ENCODE results near the gene LYSMD1. TPM values are rescaled to one million over a fixed set of nuclear protein-coding genes. Genes with fewer than 3 reads are reported as not detected.
"Not testable (repeated sequence)": the region's sequence is repeated elsewhere in the genome, so short reads cannot be mapped to it uniquely, and the experiment has no call there.

The LYSMD1 gene
- total RNA-seq, 1 experiment from 2014 or later: 6.7 TPM

DNA sequence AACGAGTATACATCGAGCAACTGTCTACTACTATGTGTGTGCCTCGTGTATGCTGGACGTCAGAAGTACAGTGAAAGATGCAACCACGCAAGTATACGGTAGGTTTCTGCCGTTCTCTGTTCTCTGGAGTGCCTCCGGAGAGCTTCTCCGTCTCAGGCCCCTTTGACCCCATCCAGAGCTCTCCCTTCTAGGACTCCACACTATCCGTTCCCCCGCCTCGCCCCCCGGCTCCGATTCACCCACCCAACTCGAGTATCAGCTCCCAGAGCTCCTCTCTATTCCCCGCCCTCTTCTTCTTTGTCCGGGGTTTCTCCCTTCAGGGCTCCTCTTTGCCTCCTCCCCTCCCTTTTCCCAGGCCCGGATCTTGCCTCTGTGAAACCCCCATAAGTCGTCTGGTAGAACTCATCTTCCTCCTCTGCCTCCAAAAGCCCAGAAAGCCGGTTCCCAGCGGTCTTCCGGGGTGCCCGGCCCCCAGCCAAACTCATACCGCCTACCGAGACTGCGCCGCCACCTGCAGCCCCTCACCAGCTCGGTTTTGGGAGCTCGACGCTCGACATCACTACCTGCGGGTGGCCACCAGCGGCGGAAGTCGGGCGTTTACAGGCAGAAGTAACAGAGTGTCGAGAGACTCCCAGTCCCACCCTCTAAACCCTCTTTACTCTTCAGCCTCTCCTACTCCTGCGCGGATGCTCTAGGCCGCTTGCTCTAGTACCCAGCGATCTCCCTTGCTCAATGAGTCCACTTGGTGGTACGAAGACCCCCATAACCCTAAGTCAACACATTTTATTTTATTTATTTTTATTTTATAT lies 24.1 kb upstream of the LYSMD1 start, which contains the start of gene VPS72:
Gene VPS72 (minus strand): TSS at position 561 of the 809 bp plus-strand sequence. CDS start 76 bp downstream, at position 485.
- Histone ChIP-seq H2AK5ac (ENCODE audit: insufficient read length, low read length) (no peak within 1 kb of the TSS), H3K4me1 (ENCODE audit: insufficient read depth, low read length) (no peaks in the 10 kb centered on the region), H3K23me2 (ENCODE audit: insufficient read length, low read depth, low read length, poor library complexity, severe bottlenecking) (peaks cover 4% of the 10 kb centered on the region), H3K9me3 (ENCODE audit: control insufficient read depth, low read depth, low read length) (no peaks in the 10 kb centered on the region), H3K79me1 (ENCODE audit: insufficient read depth, low read depth, low read length, poor library complexity, severe bottlenecking) (no peaks in the 10 kb centered on the region), H3K14ac (ENCODE audit: insufficient read depth, low read length) (peak within 1 kb of the TSS; percentile 92), H3K27ac (ENCODE audit: insufficient read length, low read depth, low read length) (no peak within 1 kb of the TSS), H4K20me1 (ENCODE audit: control insufficient read depth, insufficient read depth, insufficient read length) (no peaks in the 10 kb centered on the region), H2BK12ac (ENCODE audit: insufficient read length, low read depth, low read length) (no peak within 1 kb of the TSS), H2AFZ (ENCODE audit: low read length) (no peak within 1 kb of the TSS), H3K56ac (ENCODE audit: insufficient read length, low read depth, low read length) (no peak within 1 kb of the TSS), H2BK15ac (ENCODE audit: low read depth, low read length) (no peak within 1 kb of the TSS), H2BK20ac (ENCODE audit: low read depth, low read length, poor library complexity, severe bottlenecking) (no peak within 1 kb of the TSS), H3K9ac (ENCODE audit: extremely low read depth, insufficient read length, low read length) (peak within 1 kb of the TSS; percentile 95), H3K79me2 (ENCODE audit: insufficient read depth, low read length) (peaks cover 13% of the 10 kb centered on the region; the same call in 1 of the 2 replicates), H2BK5ac (ENCODE audit: insufficient read length, low read length) (peak within 1 kb of the TSS; percentile 28), H4K91ac (ENCODE audit: insufficient read length, low read depth, low read length) (no peak within 1 kb of the TSS), H2BK120ac (ENCODE audit: low read depth, low read length, poor library complexity, severe bottlenecking) (no peak within 1 kb of the TSS), H3K4me2 (ENCODE audit: insufficient read depth, insufficient read length, low read length) (peak within 1 kb of the TSS; percentile 92), H3T11ph (ENCODE audit: low read length) (no peak within 1 kb of the TSS), H3K18ac (ENCODE audit: insufficient read length, low read depth, low read length) (peak within 1 kb of the TSS; percentile 90), H3K23ac (ENCODE audit: insufficient read length, low read depth, low read length) (no peak within 1 kb of the TSS), H3K27me3 (ENCODE audit: insufficient read depth, low read length) (no peaks in the 10 kb centered on the region), H3K4ac (ENCODE audit: low read depth, low read length) (no peak within 1 kb of the TSS), H4K8ac (replicated peaks; ENCODE audit: insufficient read length, low read depth, low read length) (no peak within 1 kb of the TSS), H4K5ac (ENCODE audit: insufficient read length, low read depth, low read length) (peak within 1 kb of the TSS; percentile 34)
- no CpG with 5 or more reads among the region's 42 CpGs for WGBS (ENCODE audit: extremely low coverage, insufficient read length, low lambda C conversion rate)
- peaks cover 6 to 13% of the 10 kb centered on the region in 2 experiments for H3K4me1 Mint-ChIP-seq
- DNase-seq: peak; percentile 91
- TF ChIP-seq, protein P1, sequence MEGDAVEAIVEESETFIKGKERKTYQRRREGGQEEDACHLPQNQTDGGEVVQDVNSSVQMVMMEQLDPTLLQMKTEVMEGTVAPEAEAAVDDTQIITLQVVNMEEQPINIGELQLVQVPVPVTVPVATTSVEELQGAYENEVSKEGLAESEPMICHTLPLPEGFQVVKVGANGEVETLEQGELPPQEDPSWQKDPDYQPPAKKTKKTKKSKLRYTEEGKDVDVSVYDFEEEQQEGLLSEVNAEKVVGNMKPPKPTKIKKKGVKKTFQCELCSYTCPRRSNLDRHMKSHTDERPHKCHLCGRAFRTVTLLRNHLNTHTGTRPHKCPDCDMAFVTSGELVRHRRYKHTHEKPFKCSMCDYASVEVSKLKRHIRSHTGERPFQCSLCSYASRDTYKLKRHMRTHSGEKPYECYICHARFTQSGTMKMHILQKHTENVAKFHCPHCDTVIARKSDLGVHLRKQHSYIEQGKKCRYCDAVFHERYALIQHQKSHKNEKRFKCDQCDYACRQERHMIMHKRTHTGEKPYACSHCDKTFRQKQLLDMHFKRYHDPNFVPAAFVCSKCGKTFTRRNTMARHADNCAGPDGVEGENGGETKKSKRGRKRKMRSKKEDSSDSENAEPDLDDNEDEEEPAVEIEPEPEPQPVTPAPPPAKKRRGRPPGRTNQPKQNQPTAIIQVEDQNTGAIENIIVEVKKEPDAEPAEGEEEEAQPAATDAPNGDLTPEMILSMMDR (conservative IDR thresholded peaks at IDR 0.05): no peak
- H3K9me3 Mint-ChIP-seq: no peaks in the 10 kb centered on the region; a peak in 1 of 5 replicates
- peaks cover 8 to 21% (median 14%) of the 10 kb centered on the region in 3 experiments; a peak in 6 of 7 replicates for H3K36me3 Mint-ChIP-seq (ENCODE audit: insufficient read depth in 1 of 3, low read depth in 3 of 3)
- H3K4me3 Mint-ChIP-seq: peak within 1 kb of the TSS; percentile 100
- peaks cover 4% of the 10 kb centered on the region; the same call in 1 of the 2 replicates for H3K27me3 Mint-ChIP-seq (ENCODE audit: low read depth)
- peak within 1 kb of the TSS; percentile 99 to 100 (median 100) for H3K27ac Mint-ChIP-seq

DNA sequence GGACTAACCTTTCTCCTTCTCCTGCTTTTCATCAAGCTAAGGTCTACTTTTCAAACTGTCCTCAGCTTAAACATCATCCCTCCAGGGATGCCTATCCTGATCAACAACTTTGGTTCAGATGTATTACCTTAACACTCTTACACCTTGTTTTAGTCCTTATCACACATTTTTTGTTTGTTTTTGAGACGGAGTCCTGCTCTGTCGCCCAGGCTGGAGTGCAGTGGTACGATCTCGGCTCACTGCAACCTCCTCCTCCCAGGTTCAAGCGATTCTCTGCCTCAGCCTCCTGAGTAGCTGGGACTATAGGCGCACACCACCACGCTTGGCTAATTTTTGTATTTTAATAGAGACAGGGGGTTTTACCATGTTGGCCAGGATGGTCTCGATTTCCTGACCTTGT lies 23.0 kb upstream of the LYSMD1 start:
- not testable (repeated sequence) for H3T11ph ChIP-seq (ENCODE audit: low read length); H3K14ac ChIP-seq (ENCODE audit: insufficient read depth, low read length); H3K56ac ChIP-seq (ENCODE audit: insufficient read length, low read depth, low read length); H4K20me1 ChIP-seq (ENCODE audit: control insufficient read depth, insufficient read depth, insufficient read length); H3K18ac ChIP-seq (ENCODE audit: insufficient read length, low read depth, low read length); H3K9me3 ChIP-seq (ENCODE audit: control insufficient read depth, low read depth, low read length); H2BK120ac ChIP-seq (ENCODE audit: low read depth, low read length, poor library complexity, severe bottlenecking); H3K27ac Mint-ChIP-seq; H2BK20ac ChIP-seq (ENCODE audit: low read depth, low read length, poor library complexity, severe bottlenecking); H4K5ac ChIP-seq (ENCODE audit: insufficient read length, low read depth, low read length); H3K27me3 ChIP-seq (ENCODE audit: insufficient read depth, low read length); H4K8ac ChIP-seq (replicated peaks; ENCODE audit: insufficient read length, low read depth, low read length); H2BK5ac ChIP-seq (ENCODE audit: insufficient read length, low read length); H3K4ac ChIP-seq (ENCODE audit: low read depth, low read length); H3K4me1 ChIP-seq (ENCODE audit: insufficient read depth, low read length); DNase-seq; H3K27me3 Mint-ChIP-seq (ENCODE audit: low read depth); H3K23me2 ChIP-seq (ENCODE audit: insufficient read length, low read depth, low read length, poor library complexity, severe bottlenecking); H3K23ac ChIP-seq (ENCODE audit: insufficient read length, low read depth, low read length); H2AFZ ChIP-seq (ENCODE audit: low read length); H3K79me1 ChIP-seq (ENCODE audit: insufficient read depth, low read depth, low read length, poor library complexity, severe bottlenecking); H2BK15ac ChIP-seq (ENCODE audit: low read depth, low read length); H2BK12ac ChIP-seq (ENCODE audit: insufficient read length, low read depth, low read length); H3K27ac ChIP-seq (ENCODE audit: insufficient read length, low read depth, low read length); H3K9me3 Mint-ChIP-seq; H4K91ac ChIP-seq (ENCODE audit: insufficient read length, low read depth, low read length); H2AK5ac ChIP-seq (ENCODE audit: insufficient read length, low read length)
- H3K79me2 ChIP-seq (ENCODE audit: insufficient read depth, low read length): peaks cover 13% of the 10 kb centered on the region; the same call in 1 of the 2 replicates
- H3K4me2 ChIP-seq (ENCODE audit: insufficient read depth, insufficient read length, low read length): peak overlapping the region; percentile 92
- WGBS (ENCODE audit: extremely low coverage, insufficient read length, low lambda C conversion rate): no CpG with 5 or more reads among the region's 8 CpGs
- peak overlapping the region; percentile 100 for H3K4me3 Mint-ChIP-seq
- H3K4me1 Mint-ChIP-seq: peaks cover 6 to 13% of the 10 kb centered on the region in 2 experiments
- peaks cover 14 to 32% (median 25%) of the 10 kb centered on the region in 3 experiments for H3K36me3 Mint-ChIP-seq (ENCODE audit: insufficient read depth in 1 of 3, low read depth in 3 of 3)
- H3K9ac ChIP-seq (ENCODE audit: extremely low read depth, insufficient read length, low read length): peak overlapping the region; percentile 95

Data from H9 (cell line).